IPS-15b (cell line): Measurements from ENCODE around the gene IMP4.
A peak's percentile ranks its signal among the peaks of the same experiment; 100 is the strongest.

Source experiments
- H3K27me3 ChIP-seq: one replicate; pipeline ENCODE4 v1.6.1; 2013; ENCODE audit warnings: low read length; ENCODE audit not compliant: control insufficient read depth, insufficient read depth
- H3K36me3 ChIP-seq: one replicate; pipeline ENCODE4 v1.6.1; 2013; ENCODE audit warnings: low read length; ENCODE audit not compliant: control insufficient read depth, insufficient read depth
- H3K4me1 ChIP-seq: one replicate; pipeline ENCODE4 v1.6.1; 2013; ENCODE audit warnings: mild to moderate bottlenecking, low read length; ENCODE audit not compliant: control insufficient read depth, insufficient read depth
- H3K4me3 ChIP-seq: one replicate; pipeline ENCODE4 v1.5.1; 2013; ENCODE audit warnings: low read depth, low read length
- H3K9ac ChIP-seq: one replicate; pipeline ENCODE4 v1.6.1; 2013; ENCODE audit warnings: low read depth, mild to moderate bottlenecking, low read length
- H3K9me3 ChIP-seq: one replicate; pipeline ENCODE4 v1.6.1; 2013; ENCODE audit warnings: mild to moderate bottlenecking, low read length; ENCODE audit not compliant: control insufficient read depth, insufficient read depth

Gene IMP4

DNA sequence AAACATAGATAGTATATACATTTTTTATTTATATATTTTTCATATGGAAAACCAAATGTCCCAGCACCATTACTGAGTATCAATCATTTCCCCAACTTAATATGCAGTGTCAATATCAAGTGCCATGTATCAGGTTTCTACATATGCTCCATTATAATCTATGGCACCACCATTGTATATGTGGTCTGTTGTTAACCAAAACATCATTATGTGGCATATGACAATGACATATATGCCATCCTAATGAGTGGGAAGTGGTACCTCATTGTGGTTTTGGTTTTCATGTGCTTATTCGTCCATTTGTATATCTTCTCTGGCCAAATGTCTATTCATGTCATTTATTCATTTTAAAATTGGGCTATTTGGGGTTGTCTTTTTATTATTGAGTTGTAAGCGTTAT is 22.4 kb downstream of the IMP4 start:
- Histone ChIP-seq H3K4me3 (no peak overlapping the region), H3K9ac (no peak overlapping the region), H3K9me3 (no peaks in the 10 kb centered on the region), H3K27me3 (no peaks in the 10 kb centered on the region), H3K4me1 (peaks cover 11% of the 10 kb centered on the region), H3K36me3 (no peaks in the 10 kb centered on the region)

DNA sequence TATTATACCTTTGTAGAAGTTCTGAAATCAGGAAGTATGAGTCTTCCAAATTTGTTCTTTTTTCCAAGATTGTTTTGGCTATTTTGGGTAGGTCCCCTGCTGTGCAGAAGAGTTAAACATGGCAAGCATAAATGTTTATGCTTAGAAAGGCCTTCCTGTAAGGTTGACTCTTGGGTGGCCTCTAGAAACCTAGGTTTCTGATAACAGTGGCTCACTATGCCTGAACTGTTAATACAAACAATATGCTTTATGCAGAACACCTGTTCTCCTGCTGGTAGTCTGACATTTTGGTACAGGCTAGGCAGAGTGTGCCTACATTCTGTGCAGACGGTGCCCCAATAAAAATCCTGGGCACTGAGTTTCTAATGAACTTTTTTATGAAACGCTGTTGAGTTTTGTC is 23.3 kb downstream of the IMP4 start:
- Histone ChIP-seq H3K9me3 (no peaks in the 10 kb centered on the region), H3K27me3 (no peaks in the 10 kb centered on the region), H3K9ac (no peak overlapping the region), H3K4me3 (no peak overlapping the region), H3K36me3 (no peaks in the 10 kb centered on the region), H3K4me1 (peaks cover 11% of the 10 kb centered on the region)

DNA sequence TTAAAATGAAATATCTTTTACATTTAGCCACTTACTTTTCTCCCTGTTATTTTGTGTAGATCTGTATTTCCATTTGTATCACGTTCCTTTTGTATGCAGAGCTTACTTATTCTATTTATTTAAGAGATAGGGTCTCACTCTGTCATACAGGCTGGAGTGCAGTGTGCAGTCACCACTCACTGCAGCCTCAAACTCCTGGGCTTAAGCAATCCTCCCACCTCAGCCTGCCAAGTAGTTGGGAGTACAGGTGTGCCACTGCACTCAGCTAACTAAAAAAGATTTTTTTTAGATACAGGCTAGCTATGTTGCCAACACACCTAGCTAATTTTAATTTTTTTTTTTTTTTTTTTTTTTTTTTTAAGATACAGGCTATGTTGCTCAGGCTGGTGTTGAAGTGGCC is 24.0 kb downstream of the IMP4 start:
- peaks cover 11% of the 10 kb centered on the region for H3K4me1 ChIP-seq
- H3K4me3 ChIP-seq = no peak overlapping the region

DNA sequence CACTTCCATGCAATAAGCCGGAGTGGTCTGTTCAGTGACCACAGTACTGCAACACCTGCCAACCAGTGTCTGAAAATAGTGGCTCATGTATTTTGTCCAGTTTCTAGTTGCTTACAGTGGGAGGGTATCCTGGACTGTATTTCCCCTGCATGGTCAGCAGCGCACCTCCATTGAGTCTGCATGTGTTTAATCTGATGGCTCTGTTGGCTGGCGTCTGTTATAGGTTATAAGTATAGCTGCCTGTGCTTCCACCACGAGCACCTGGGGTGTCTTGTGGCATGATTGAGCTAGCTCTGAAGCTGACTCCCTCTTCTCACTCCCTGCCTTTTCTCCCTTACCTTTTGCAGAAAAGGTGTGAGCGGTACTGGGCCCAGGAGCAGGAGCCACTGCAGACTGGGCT is 26.1 kb downstream of the IMP4 start:
- H3K27me3 ChIP-seq = peaks cover 5% of the 10 kb centered on the region
- H3K4me1 ChIP-seq = peaks cover 14% of the 10 kb centered on the region
- H3K9ac ChIP-seq = no peak overlapping the region
- H3K4me3 ChIP-seq = no peak overlapping the region
- H3K9me3 ChIP-seq = no peaks in the 10 kb centered on the region
- no peaks in the 10 kb centered on the region for H3K36me3 ChIP-seq

More for the DNA sequence above, 24.0 kb downstream of the IMP4 start:
- no peaks in the 10 kb centered on the region for H3K9me3 ChIP-seq
- H3K36me3 ChIP-seq = no peaks in the 10 kb centered on the region
- no peak overlapping the region for H3K9ac ChIP-seq
- peaks cover 2% of the 10 kb centered on the region for H3K27me3 ChIP-seq

DNA sequence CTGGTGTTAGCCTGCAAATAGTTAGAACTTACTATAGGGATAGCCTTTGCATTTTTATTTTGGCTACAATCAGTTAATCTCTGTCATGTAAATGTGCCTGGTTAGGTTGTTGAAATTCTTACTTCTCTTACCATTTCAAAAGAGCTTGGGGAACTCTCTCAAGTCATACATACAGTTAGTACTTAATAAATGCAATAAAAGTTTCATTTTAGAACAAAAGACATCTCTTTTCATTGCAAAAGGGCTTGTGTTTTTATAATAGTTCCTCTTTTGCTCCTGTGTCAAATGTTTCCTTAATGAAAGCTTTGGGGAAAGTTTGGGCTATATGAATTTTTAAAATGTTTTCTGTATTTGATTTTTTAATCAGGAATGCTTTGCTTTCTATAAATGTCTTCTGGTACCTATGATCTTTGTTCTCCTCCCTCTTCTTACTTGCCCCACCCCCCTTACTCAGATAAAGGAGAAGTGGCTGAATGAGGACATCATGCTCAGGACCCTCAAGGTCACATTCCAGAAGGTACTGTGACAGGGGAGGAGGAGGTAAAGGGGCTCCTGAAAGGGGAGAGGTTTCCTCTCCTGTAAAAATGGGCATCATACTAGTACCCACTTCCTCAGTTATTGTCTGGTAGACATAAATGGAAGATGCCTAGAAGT is 26.7 kb downstream of the IMP4 start:
- Histone ChIP-seq H3K36me3 (no peaks in the 10 kb centered on the region), H3K9me3 (no peaks in the 10 kb centered on the region), H3K9ac (no peak overlapping the region), H3K4me3 (no peak overlapping the region), H3K27me3 (peaks cover 5% of the 10 kb centered on the region), H3K4me1 (peaks cover 14% of the 10 kb centered on the region)

- Histone ChIP-seq H3K27me3 (peaks cover 5% of the 10 kb centered on the region), H3K4me1 (peaks cover 14% of the 10 kb centered on the region), H3K4me3 (no peak overlapping the region), H3K9me3 (no peaks in the 10 kb centered on the region), H3K9ac (no peak overlapping the region), H3K36me3 (no peaks in the 10 kb centered on the region)
These were observed 27.3 kb downstream of the IMP4 start for GRCh38 chr2:130369965-130370341.

- Histone ChIP-seq H3K9ac (no peak overlapping the region), H3K4me3 (no peak overlapping the region)
These were observed 27.8 kb downstream of the IMP4 start for GRCh38 chr2:130370490-130370889.

DNA sequence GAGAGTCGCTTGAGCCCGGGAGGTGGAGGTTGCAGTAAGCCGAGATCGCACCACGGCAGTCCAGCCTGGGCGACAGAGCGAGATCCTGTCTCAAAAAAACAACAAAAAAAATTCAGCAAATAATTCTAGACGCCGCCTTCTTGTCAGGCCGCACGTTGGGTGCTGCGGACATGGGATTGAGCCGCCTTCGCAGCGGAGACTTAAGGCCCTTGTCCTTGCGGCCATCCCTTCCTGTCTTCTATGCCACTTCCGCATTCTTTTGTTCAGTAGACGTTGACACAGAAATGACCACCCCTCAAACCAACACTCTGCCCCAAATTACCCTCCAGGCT is 29.0 kb downstream of the IMP4 start:
- Histone ChIP-seq H3K9ac (no peak overlapping the region), H3K36me3 (no peaks in the 10 kb centered on the region), H3K4me1 (peaks cover 14% of the 10 kb centered on the region), H3K9me3 (no peaks in the 10 kb centered on the region), H3K4me3 (peak overlapping the region; percentile 77), H3K27me3 (peaks cover 5% of the 10 kb centered on the region)

More at GRCh38 chr2:130370490-130370889, 27.8 kb downstream of the IMP4 start:
- Histone ChIP-seq H3K27me3 (peaks cover 5% of the 10 kb centered on the region), H3K36me3 (no peaks in the 10 kb centered on the region), H3K4me1 (peaks cover 14% of the 10 kb centered on the region), H3K9me3 (no peaks in the 10 kb centered on the region)

GRCh38 chr2:130372055-130372832 is 29.5 kb downstream of the IMP4 start:
- peak overlapping the region; percentile 76 for H3K9ac ChIP-seq
- H3K36me3 ChIP-seq = no peaks in the 10 kb centered on the region
- H3K9me3 ChIP-seq = no peaks in the 10 kb centered on the region
- peak overlapping the region; percentile 77 for H3K4me3 ChIP-seq
- peaks cover 14% of the 10 kb centered on the region for H3K4me1 ChIP-seq
- peaks cover 5% of the 10 kb centered on the region for H3K27me3 ChIP-seq

DNA sequence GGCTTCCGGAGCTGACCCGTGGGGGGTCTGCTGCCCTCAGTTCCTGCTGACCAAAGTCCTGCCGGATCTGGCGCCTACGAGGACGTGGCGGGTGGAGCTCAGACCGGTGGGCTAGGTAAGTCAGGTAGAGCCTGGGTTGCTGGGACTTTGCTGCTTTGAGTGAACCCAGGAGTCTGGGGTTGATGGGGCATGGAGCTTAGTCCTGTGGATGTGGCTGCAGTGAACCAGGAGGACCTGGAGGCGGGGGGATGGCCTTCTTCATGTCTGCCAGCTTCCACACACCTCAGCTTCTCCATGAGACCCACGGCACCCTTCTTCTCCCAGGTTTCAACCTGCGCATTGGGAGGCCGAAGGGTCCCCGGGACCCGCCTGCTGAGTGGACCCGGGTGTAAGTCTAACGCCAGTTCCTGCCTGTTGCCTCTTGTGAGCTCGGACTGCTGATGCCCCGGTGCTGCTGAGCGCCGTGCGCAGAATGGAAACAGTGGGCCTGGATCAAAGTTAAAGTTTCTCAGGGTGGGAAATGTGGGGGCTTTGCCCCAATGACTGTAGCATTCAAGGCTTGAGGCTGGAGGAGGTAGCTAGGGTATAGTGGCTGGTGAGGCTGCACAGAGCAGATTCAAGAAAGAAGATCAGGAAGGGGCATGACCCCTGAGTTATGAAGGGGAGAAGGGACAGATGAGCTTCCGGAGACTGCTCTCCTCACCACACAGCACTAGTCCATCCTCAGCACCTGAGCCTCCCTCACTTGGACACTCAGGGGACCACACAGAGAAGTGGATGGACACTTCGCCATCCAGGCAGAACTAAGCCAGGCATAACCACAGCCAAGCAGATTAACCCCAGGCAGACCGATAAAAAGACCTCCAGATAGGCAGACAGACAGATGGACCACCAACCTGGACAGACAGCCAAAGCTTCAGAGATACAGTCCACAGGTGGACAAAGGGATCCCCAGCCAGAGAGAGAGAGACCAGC is 30.4 kb downstream of the IMP4 start:
- Histone ChIP-seq H3K4me1 (peaks cover 14% of the 10 kb centered on the region), H3K36me3 (no peaks in the 10 kb centered on the region), H3K9me3 (no peaks in the 10 kb centered on the region), H3K4me3 (peak overlapping the region; percentile 77), H3K27me3 (peaks cover 5% of the 10 kb centered on the region), H3K9ac (peak overlapping the region; percentile 76)

- Histone ChIP-seq H3K27me3 (peaks cover 5% of the 10 kb centered on the region), H3K4me1 (peaks cover 12% of the 10 kb centered on the region), H3K9me3 (no peaks in the 10 kb centered on the region), H3K4me3 (no peak overlapping the region), H3K9ac (no peak overlapping the region), H3K36me3 (no peaks in the 10 kb centered on the region)
These were observed 31.2 kb downstream of the IMP4 start for GRCh38 chr2:130373808-130374365.
